GM12878 (cell line): ENCODE results near the gene CAMTA1.

ENCODE experiments used
- BCLAF1 ChIP-seq: fragments of 450-650 bp; IDR thresholded peaks from 2 replicates; pipeline ENCODE4 v1.6.1; 2017; ENCODE audit warnings: antibody characterized with exemption, mild to moderate bottlenecking, moderate library complexity
- CBFB ChIP-seq: IDR thresholded peaks from 2 replicates; pipeline ENCODE4 v1.6.1; 2016; ENCODE audit warnings: antibody characterized with exemption, low read depth
- CTCF ChIP-seq, 3 experiments: IDR thresholded peaks in 2 of 3; conservative IDR thresholded peaks in 1 of 3; 2 replicates each; pipeline ENCODE4 v1.5.1; 2011; ENCODE audit warnings: low read depth in 3 of 3, low read length in 3 of 3, mild to moderate bottlenecking in 3 of 3, control low read depth in 2 of 3, moderate library complexity in 2 of 3, inconsistent platforms in 1 of 3, mixed read lengths in 1 of 3; ENCODE audit not compliant: control insufficient read depth in 2 of 3, insufficient read depth in 1 of 3; ENCODE audit errors: extremely low read depth in 1 of 3
- EP300 ChIP-seq, 2 experiments: fragments of 150-350 bp in 1 of 2; IDR thresholded peaks; 2 replicates each; pipeline ENCODE4 v1.6.1; 2011 to 2012; ENCODE audit warnings: low read depth in 2 of 2, low read length in 2 of 2, borderline replicate concordance in 1 of 2, improper control_type of control experiment in 1 of 2, inconsistent platforms in 1 of 2; ENCODE audit not compliant: control insufficient read depth in 1 of 2
- IRF3 ChIP-seq: fragments of 450-650 bp; IDR thresholded peaks from 2 replicates; pipeline ENCODE4 v1.6.1; 2014; ENCODE audit warnings: mild to moderate bottlenecking
- JUND ChIP-seq: IDR thresholded peaks from 2 replicates; pipeline ENCODE4 v1.6.1; 2012; ENCODE audit warnings: low read depth, mild to moderate bottlenecking, low read length, improper control_type of control experiment, moderate library complexity
- LARP7 ChIP-seq: fragments of 450-650 bp; IDR thresholded peaks from 2 replicates; pipeline ENCODE4 v1.6.1; 2017; ENCODE audit warnings: mild to moderate bottlenecking
- MAX ChIP-seq: IDR thresholded peaks from 2 replicates; pipeline ENCODE4 v1.6.1; 2012; ENCODE audit warnings: low read depth, low read length, improper control_type of control experiment
- MTA3 ChIP-seq: IDR thresholded peaks from 2 replicates; pipeline ENCODE4 v1.6.1; 2012; ENCODE audit warnings: low read length, inconsistent platforms, borderline replicate concordance
- POLR2A ChIP-seq: IDR thresholded peaks from 2 replicates; pipeline ENCODE4 v1.6.1; 2011; ENCODE audit warnings: low read depth, mild to moderate bottlenecking, low read length
- POLR2AphosphoS5 ChIP-seq: IDR thresholded peaks from 2 replicates; pipeline ENCODE4 v1.6.1; 2011; ENCODE audit warnings: mild to moderate bottlenecking, low read length, inconsistent platforms
- SIX5 ChIP-seq: IDR thresholded peaks from 2 replicates; pipeline ENCODE4 v1.6.1; 2011; ENCODE audit warnings: mild to moderate bottlenecking, low read depth, low read length, moderate library complexity; ENCODE audit not compliant: severe bottlenecking
- TCF12 ChIP-seq: IDR thresholded peaks from 2 replicates; pipeline ENCODE4 v1.6.1; 2011; ENCODE audit warnings: low read depth, mild to moderate bottlenecking, low read length
- ZNF274 ChIP-seq: IDR thresholded peaks from one replicate; pipeline ENCODE4 v1.8.0; 2011; ENCODE audit not compliant: insufficient read length, insufficient read depth

- TF ChIP-seq CTCF (IDR thresholded peaks at IDR 0.05 in 2 of 3, conservative IDR thresholded peaks at IDR 0.05 in 1 of 3; ENCODE audit: control insufficient read depth in 2 of 3, extremely low read depth in 1 of 3, insufficient read depth in 1 of 3, low read depth in 3 of 3, low read length in 3 of 3) = no peak
- no peak for TF ChIP-seq IRF3
- TF ChIP-seq POLR2A = no peak
- TF ChIP-seq SIX5 = no peak
- no peak for TF ChIP-seq ZNF274
- no peak for TF ChIP-seq CBFB
- no peak for TF ChIP-seq EP300 (IDR thresholded peaks at IDR 0.05; ENCODE audit: borderline replicate concordance in 1 of 2, control insufficient read depth in 1 of 2, low read depth in 2 of 2, low read length in 2 of 2)
- no peak for TF ChIP-seq POLR2AphosphoS5
- no peak for TF ChIP-seq BCLAF1
- TF ChIP-seq LARP7 = no peak
- no peak for TF ChIP-seq JUND
- no peak for TF ChIP-seq TCF12
- TF ChIP-seq MAX = no peak
- no peak for TF ChIP-seq MTA3
Observed at GRCh38 chr1:6774381-6774780, 10.9 kb upstream of the CAMTA1 start.
